B cell (primary cell): ENCODE results near the gene FUT9. TPM values are rescaled to one million over a fixed set of nuclear protein-coding genes. Genes with fewer than 3 reads are reported as not detected.

Experiments
- ATAC-seq: fragments of 200-7000 bp; cut with Tn5 transposase; one replicate; pipeline ENCODE4 v1.10.0; 2021; ENCODE audit warnings: low read depth, mild to moderate bottlenecking, moderate number of reproducible peaks, moderate library complexity
- CTCF ChIA-PET: fragments of 350-600 bp; sonication (Branson Sonifier 250); formaldehyde crosslinking; loops from one replicate; lab custom pipeline; 2021; ENCODE audit warnings: antibody characterized with exemption, inconsistent platforms; lab: Charles Lee
- POLR2A ChIA-PET: fragments of 350-600 bp; sonication (Branson Sonifier 250); formaldehyde crosslinking; loops from one replicate; lab custom pipeline; 2021; ENCODE audit warnings: antibody characterized with exemption; lab: Charles Lee
- DNase-seq: peaks from one replicate; pipeline ENCODE4 v3.0.0; 2013
- H2AFZ ChIP-seq: 2 replicates; pipeline ENCODE4 v1.6.1; 2012; ENCODE audit warnings: mild to moderate bottlenecking, low read depth, low read length; ENCODE audit not compliant: insufficient read depth, poor library complexity, severe bottlenecking
- H3K27ac ChIP-seq, 2 donors: 1 replicate in 1 of 2; 2 replicates in 1 of 2; pipeline ENCODE4 v1.5.1; 2012 to 2013; ENCODE audit warnings: low read length in 2 of 2, mild to moderate bottlenecking in 2 of 2, moderate library complexity in 1 of 2
- H3K27me3 ChIP-seq, 4 experiments: fragments of 200-600 bp in 1 of 4; sonication (generic) in 1 of 4; replicated peaks in 1 of 4; 1 replicate in 2 of 4; 2 replicates in 2 of 4; pipeline versions ENCODE4 v1.6.1 to v1.7.0; 2013 to 2016; ENCODE audit warnings: low read length in 3 of 4, mild to moderate bottlenecking in 2 of 4, mixed read lengths in 1 of 4, moderate library complexity in 1 of 4; ENCODE audit not compliant: insufficient read depth in 4 of 4, control insufficient read depth in 3 of 4; ENCODE audit errors: control extremely low read depth in 1 of 4
- H3K36me3 ChIP-seq, 2 experiments: replicated peaks in 1 of 2; 1 replicate in 1 of 2; 2 replicates in 1 of 2; pipeline versions ENCODE4 v1.6.1 to v1.7.1; 2013; ENCODE audit warnings: low read length in 1 of 2; ENCODE audit not compliant: insufficient read depth in 2 of 2, control insufficient read depth in 1 of 2; ENCODE audit errors: control extremely low read depth in 1 of 2, extremely low read depth in 1 of 2
- H3K4me1 ChIP-seq, 2 donors: fragments of 200-600 bp in 1 of 2; sonication (generic) in 1 of 2; 1 replicate in 1 of 2; 2 replicates in 1 of 2; pipeline versions ENCODE4 v1.5.1 to v1.6.1; 2013 to 2017; ENCODE audit warnings: low read length in 2 of 2; ENCODE audit not compliant: control insufficient read depth in 2 of 2, insufficient read depth in 2 of 2
- H3K4me2 ChIP-seq: replicated peaks from 2 replicates; pipeline ENCODE3; 2012; ENCODE audit warnings: mild to moderate bottlenecking, low read depth, low read length; ENCODE audit not compliant: poor library complexity, severe bottlenecking
- H3K4me3 ChIP-seq, 5 experiments: fragments of 200-600 bp in 1 of 5; sonication (generic) in 1 of 5; 1 replicate in 3 of 5; 2 replicates in 2 of 5; pipeline versions ENCODE4 v1.5.1 to v1.7.0; 2011 to 2016; ENCODE audit warnings: low read length in 4 of 5, mild to moderate bottlenecking in 4 of 5, low read depth in 2 of 5, control low read depth in 1 of 5, moderate library complexity in 1 of 5; ENCODE audit not compliant: insufficient read depth in 1 of 5; ENCODE audit errors: control extremely low read depth in 1 of 5, extremely low read depth in 1 of 5
- H3K79me2 ChIP-seq: fragments of 200-600 bp; sonication (generic); one replicate; pipeline ENCODE4 v1.6.0; 2016; ENCODE audit warnings: low read length; ENCODE audit not compliant: control insufficient read depth, insufficient read depth
- H3K9ac ChIP-seq: fragments of 200-600 bp; sonication (generic); 2 replicates; pipeline ENCODE4 v1.6.1; 2017; ENCODE audit warnings: mild to moderate bottlenecking, low read length, moderate library complexity
- H3K9me3 ChIP-seq, 3 donors: one replicate each; pipeline versions ENCODE4 v1.6.1 to v1.7.1; 2013; ENCODE audit warnings: low read length in 2 of 3; ENCODE audit not compliant: control insufficient read depth in 2 of 3, insufficient read depth in 1 of 3; ENCODE audit errors: control extremely low read depth in 1 of 3
- H4K20me1 ChIP-seq: 2 replicates; pipeline ENCODE4 v1.6.0; 2012; ENCODE audit warnings: mild to moderate bottlenecking, low read length; ENCODE audit not compliant: insufficient read depth, control insufficient read depth, poor library complexity, severe bottlenecking
- H3K27ac Mint-ChIP-seq: one replicate; pipeline ENCODE4 v1.8.0; 2021; ENCODE audit warnings: mixed read lengths
- H3K27me3 Mint-ChIP-seq: one replicate; pipeline ENCODE4 v1.8.0; 2021; ENCODE audit warnings: mixed read lengths
- H3K4me1 Mint-ChIP-seq: one replicate; pipeline ENCODE4 v1.8.0; 2021; ENCODE audit warnings: mixed read lengths
- H3K4me3 Mint-ChIP-seq: one replicate; pipeline ENCODE4 v1.8.0; 2021; ENCODE audit warnings: mixed read lengths
- H3K9me3 Mint-ChIP-seq: one replicate; pipeline ENCODE4 v1.8.0; 2022; ENCODE audit warnings: mixed read lengths; ENCODE audit not compliant: insufficient read depth
- EZH2 ChIP-seq: IDR thresholded peaks from 2 replicates; pipeline ENCODE4 v1.6.1; 2012; ENCODE audit warnings: borderline replicate concordance, low read depth, mild to moderate bottlenecking, moderate library complexity, low read length; ENCODE audit not compliant: insufficient read depth, poor library complexity, severe bottlenecking
- WGBS: methylation state at CpG from one replicate; pipeline ENCODE4 v1.1.5; 2013; ENCODE audit warnings: missing lambda C conversion rate; ENCODE audit not compliant: insufficient coverage; 5-methylcytosine and 5-hydroxymethylcytosine counted together
- intact Hi-C: fragments of 100-400 bp; cut with micrococcal nuclease; formaldehyde crosslinking; loops from one replicate; pipeline ENCODE4 v1.10.0; 2022
- polyA plus RNA-seq: library from polyadenylated mRNA; depleted of rRNA; stranded (reverse); fragments of >200 nt; gene quantifications from 2 replicates; pipeline ENCODE4 v1.2.3, GENCODE V29; 2012
- total RNA-seq, 2 donors: library from RNA; stranded (reverse); fragments of 120-200 nt in 1 of 2; gene quantifications; 1 replicate in 1 of 2; 2 replicates in 1 of 2; pipeline versions ENCODE4 v1.2.3 to v1.2.4, GENCODE V29; 2013 to 2022
- TF ChIP-seq, protein P1 (sequence below): fragments of 200-600 bp; IDR thresholded peaks from one replicate; pipeline ENCODE4 v1.8.0; 2022; ENCODE audit warnings: antibody characterized with exemption, mild to moderate bottlenecking

The FUT9 gene
- total and polyA plus RNA-seq, 2 donors (not counting 1 experiment from before 2014, with no cell fraction given): not detected

DNA sequence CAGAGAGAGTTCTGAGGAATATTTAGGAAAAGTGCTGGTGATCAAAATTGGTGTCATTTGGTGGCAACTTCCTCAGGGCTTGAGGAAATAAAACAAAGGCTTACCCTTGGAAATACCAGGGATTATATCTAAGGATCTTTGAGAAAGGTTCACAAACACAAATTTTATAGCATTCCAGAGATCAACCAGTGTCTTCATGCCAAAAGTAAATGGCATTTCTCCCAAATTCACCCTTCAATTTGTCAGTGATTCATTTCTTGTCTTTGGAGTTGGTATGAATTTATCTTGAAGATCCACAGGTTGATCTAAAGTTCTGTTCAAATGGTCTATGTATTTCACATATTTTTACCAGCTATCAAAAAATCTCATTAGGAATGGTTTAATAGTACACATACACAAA lies 181.5 kb downstream of the FUT9 start:
- H3K4me2 ChIP-seq: no peak overlapping the region
- no peaks in the 10 kb centered on the region for H3K9me3 ChIP-seq
- H3K27ac ChIP-seq: no peak overlapping the region
- TF ChIP-seq, protein P1, sequence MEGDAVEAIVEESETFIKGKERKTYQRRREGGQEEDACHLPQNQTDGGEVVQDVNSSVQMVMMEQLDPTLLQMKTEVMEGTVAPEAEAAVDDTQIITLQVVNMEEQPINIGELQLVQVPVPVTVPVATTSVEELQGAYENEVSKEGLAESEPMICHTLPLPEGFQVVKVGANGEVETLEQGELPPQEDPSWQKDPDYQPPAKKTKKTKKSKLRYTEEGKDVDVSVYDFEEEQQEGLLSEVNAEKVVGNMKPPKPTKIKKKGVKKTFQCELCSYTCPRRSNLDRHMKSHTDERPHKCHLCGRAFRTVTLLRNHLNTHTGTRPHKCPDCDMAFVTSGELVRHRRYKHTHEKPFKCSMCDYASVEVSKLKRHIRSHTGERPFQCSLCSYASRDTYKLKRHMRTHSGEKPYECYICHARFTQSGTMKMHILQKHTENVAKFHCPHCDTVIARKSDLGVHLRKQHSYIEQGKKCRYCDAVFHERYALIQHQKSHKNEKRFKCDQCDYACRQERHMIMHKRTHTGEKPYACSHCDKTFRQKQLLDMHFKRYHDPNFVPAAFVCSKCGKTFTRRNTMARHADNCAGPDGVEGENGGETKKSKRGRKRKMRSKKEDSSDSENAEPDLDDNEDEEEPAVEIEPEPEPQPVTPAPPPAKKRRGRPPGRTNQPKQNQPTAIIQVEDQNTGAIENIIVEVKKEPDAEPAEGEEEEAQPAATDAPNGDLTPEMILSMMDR: no peak
- TF ChIP-seq EZH2: no peak
- Mint-ChIP-seq H3K27me3 (no peaks in the 10 kb centered on the region), H3K27ac (no peak overlapping the region), H3K4me3 (no peak overlapping the region), H3K4me1 (no peaks in the 10 kb centered on the region), H3K9me3 (peaks cover 7% of the 10 kb centered on the region)
- H4K20me1 ChIP-seq: no peaks in the 10 kb centered on the region
- no peaks in the 10 kb centered on the region for H3K36me3 ChIP-seq
- no peak overlapping the region for H3K4me3 ChIP-seq
- CTCF ChIA-PET: no interaction called here
- DNase-seq (no peak), ATAC-seq (no peak)
- H3K4me1 ChIP-seq: no peaks in the 10 kb centered on the region
- no peaks in the 10 kb centered on the region for H3K79me2 ChIP-seq
- H3K9ac ChIP-seq: no peak overlapping the region
- POLR2A ChIA-PET: no interaction called here
- H3K27me3 ChIP-seq: no peaks in the 10 kb centered on the region
- intact Hi-C loops: no loop called here
- no peak overlapping the region for H2AFZ ChIP-seq

DNA sequence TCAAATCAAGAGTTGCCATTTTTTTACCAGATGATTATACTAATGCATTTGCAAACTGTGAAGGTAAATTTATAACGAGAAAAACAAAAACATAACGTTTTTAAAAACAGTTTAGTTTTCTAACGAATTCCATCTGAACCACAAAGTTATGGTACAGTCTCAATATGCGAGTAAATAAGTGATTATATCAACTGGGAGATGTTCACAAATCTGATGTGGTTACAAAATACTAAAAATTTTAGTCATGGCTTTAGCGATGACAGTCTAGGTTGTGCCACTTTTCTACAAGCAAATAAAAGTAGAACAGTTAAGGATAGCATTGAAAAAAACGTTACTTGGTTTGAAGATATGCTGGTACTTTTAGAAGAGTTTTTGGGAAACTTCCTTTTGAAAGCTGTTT lies 186.8 kb downstream of the FUT9 start:
- no peak overlapping the region for H3K27ac ChIP-seq
- ChIA-PET CTCF (no interaction called here), POLR2A (no interaction called here)
- Mint-ChIP-seq H3K9me3 (no peaks in the 10 kb centered on the region), H3K4me1 (no peaks in the 10 kb centered on the region), H3K27ac (no peak overlapping the region), H3K4me3 (no peak overlapping the region), H3K27me3 (no peaks in the 10 kb centered on the region)
- H3K4me1 ChIP-seq: no peaks in the 10 kb centered on the region
- intact Hi-C loops: no loop called here
- H3K9me3 ChIP-seq: no peaks in the 10 kb centered on the region
- no peaks in the 10 kb centered on the region for H4K20me1 ChIP-seq
- H3K36me3 ChIP-seq: no peaks in the 10 kb centered on the region
- no peaks in the 10 kb centered on the region for H3K79me2 ChIP-seq
- no peak for TF ChIP-seq EZH2
- TF ChIP-seq, protein P1: no peak
- WGBS: no CpG with 5 or more reads among the region's 6 CpGs
- no peak overlapping the region for H3K9ac ChIP-seq
- ATAC-seq: no peak
- no peaks in the 10 kb centered on the region for H3K27me3 ChIP-seq
- no peak overlapping the region for H3K4me2 ChIP-seq
- no peak overlapping the region for H3K4me3 ChIP-seq
- no peak overlapping the region for H2AFZ ChIP-seq
- DNase-seq: no peak
